GM20000 (cell line): ENCODE measurements around the gene PRPF18.

ENCODE experiments used
- DNase-seq: peaks from one replicate; pipeline ENCODE4 v3.0.0; 2012; ENCODE audit warnings: low spot score
- TF ChIP-seq, protein P1 (sequence below): IDR thresholded peaks from 2 replicates; pipeline ENCODE4 v1.5.1; 2012; ENCODE audit warnings: mild to moderate bottlenecking, control low read depth; ENCODE audit errors: extremely low read depth, missing control alignments

PRPF18 gene

DNA sequence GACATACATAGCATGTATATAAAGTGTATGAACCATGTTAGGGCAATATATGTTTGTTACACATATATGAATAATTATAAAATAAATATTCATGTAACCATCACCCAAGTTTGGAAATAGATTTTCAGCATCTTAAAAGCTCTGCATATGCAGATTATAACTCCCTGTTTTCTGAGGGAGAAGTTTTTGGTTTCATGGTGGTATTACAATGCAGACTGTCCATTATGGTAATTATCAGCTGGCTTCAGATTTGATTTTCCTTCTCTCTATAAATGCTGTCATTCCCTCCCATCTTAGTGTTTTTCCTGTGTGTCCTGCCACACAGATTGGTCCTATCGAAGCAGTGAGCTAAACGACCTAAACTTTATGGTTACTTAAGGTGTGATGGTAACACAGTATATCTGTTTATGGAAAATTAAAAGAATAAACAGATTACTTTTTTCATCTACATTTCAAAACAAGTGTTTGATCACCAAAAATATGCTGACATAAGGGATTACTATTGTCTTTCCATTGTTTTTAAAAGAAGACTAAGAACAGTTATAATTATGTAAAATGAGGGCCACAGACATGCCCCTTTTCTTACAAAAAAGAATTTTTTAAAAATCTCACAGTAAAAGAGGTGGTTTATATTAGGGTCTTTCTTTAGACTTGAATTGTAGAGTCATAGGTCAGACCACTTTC, 17.7 kb downstream of the PRPF18 start:
- TF ChIP-seq, protein P1, sequence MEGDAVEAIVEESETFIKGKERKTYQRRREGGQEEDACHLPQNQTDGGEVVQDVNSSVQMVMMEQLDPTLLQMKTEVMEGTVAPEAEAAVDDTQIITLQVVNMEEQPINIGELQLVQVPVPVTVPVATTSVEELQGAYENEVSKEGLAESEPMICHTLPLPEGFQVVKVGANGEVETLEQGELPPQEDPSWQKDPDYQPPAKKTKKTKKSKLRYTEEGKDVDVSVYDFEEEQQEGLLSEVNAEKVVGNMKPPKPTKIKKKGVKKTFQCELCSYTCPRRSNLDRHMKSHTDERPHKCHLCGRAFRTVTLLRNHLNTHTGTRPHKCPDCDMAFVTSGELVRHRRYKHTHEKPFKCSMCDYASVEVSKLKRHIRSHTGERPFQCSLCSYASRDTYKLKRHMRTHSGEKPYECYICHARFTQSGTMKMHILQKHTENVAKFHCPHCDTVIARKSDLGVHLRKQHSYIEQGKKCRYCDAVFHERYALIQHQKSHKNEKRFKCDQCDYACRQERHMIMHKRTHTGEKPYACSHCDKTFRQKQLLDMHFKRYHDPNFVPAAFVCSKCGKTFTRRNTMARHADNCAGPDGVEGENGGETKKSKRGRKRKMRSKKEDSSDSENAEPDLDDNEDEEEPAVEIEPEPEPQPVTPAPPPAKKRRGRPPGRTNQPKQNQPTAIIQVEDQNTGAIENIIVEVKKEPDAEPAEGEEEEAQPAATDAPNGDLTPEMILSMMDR: no peak
- DNase-seq: no peak

DNA sequence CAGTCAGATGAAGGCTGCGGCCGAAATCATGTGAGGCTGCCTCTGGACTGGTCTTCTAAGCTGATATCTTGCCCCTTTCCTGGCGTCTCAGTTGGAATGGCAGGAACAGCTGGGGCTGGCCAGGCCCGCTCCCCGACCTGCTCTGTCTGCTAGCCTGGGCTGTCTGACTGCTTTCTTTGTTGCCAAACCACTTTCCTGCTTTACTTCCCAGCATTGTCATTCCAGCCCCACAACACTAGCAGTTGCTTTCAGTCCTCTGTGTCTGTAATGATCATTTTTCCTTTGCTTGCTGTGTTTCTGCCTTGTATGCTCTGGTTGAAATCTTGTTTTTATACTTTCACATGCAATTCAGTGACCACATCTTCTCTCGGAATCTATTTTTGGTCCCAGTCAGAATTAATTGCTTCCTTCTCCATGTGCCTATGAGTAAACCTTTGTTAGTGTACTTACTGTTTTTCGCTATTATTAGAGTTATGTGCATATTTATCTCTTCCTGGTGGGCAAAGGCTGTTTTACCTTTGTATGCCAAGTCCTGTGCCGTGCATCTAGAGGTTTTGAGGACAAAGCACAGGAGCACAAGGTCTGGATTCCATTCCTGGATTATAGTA, 21.6 kb downstream of the PRPF18 start:
- TF ChIP-seq, protein P1: no peak
- DNase-seq: no peak

DNA sequence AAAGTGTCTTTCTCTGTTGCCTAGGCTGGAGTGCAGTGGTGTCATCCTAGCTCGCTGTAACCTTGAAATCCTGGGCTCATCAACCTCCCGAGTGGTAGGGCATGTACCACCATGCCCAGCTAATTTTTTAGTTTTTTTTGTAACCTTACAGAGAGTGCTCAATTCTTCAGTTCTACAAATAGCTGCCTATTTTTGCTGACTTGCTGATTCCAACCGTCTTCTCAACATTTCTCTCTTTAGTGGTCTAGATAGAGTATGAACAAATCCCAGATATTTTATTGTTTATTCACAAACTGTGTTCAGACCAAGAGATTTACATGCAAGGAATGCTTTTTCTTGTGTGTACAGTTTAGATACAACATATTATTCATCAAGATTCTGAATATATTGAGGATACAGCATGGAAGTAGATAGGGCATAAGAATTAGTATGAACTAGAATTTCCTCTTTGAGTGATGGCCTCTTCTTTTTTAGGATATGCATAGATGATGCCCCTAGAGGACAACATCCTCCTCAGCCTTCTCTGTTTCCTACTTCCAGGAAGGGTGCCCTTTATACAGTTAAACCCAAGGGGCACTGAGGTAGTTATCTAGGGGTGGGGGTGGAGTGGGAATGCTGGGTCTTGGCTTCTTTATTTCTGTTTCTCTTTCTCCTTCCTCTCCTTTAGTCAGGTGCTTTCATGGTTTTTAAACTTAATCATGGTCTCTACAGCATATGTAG, 26.0 kb downstream of the PRPF18 start:
- DNase-seq: no peak
- TF ChIP-seq, protein P1: no peak

- TF ChIP-seq, protein P1: peak; percentile 3
- no peak for DNase-seq
Measured at GRCh38 chr10:13613519-13613918, 26.8 kb downstream of the PRPF18 start.

DNA sequence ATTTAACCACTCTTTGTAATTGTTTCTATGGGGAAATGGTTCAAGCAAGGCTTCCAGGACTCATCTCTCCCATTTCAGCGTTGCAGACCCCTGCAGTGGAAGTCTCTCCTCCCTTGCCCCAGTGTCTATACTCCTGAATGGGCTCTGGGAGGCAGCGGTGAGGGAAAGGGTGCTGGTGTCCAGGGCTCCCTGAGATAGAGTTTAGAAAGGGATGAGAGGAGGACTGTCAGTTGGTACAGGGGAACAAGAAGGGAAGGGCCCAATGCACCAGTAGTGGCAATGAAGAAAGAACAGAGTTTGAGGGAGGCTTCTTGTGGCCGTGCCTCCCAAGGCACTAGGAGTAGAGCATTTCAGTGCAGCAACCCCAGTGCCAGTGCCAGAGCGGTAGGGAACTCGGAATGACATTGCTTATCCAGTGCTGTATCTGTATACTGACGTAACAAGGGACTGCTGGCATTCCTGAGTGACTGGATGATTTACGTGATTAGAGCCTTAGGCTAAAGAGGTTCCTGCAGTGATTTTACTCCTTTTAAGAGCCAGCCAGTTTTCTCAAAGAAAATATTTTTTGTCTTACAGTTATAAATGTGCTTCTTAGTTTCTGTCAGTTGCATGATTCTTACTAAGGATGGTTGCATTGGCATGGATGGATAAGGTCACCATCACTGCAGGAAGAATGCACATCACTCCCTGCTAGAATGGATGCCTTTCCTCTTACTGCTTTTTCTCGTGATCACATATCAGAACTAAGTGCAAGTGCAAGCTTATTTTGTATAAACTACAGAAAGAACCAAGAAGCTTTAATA, 28.0 kb downstream of the PRPF18 start:
- TF ChIP-seq, protein P1: no peak
- no peak for DNase-seq

- TF ChIP-seq, protein P1: no peak
- no peak for DNase-seq
Measured at GRCh38 chr10:13615650-13616300, 29.0 kb downstream of the PRPF18 start.
